Left lung (tissue), 10 donors: ENCODE results near the gene TMBIM6. TPM values are rescaled to one million over a fixed set of nuclear protein-coding genes. Genes with fewer than 3 reads are reported as not detected.
"Not testable (repeated sequence)": the region's sequence is repeated elsewhere in the genome, so short reads cannot be mapped to it uniquely, and the experiment has no call there.

Experiments used
- ATAC-seq: fragments of 200-7000 bp; cut with Tn5 transposase; one replicate; pipeline ENCODE4 v1.9.1; 2020; ENCODE audit warnings: moderate library complexity
- DNase-seq, 4 donors: peaks; one replicate each; pipeline ENCODE4 v3.0.0-alpha.2; 2013 to 2020
- H3K27ac ChIP-seq, 2 donors: fragments of 200-600 bp; sonication (generic) in 1 of 2; one replicate each; pipeline versions ENCODE4 v1.5.0 to v1.8.0; 2020 to 2021
- H3K27me3 ChIP-seq, 2 donors: fragments of 200-600 bp; sonication (generic) in 1 of 2; one replicate each; pipeline versions ENCODE4 v1.5.0 to v1.8.0; 2020 to 2021
- H3K36me3 ChIP-seq, 2 donors: fragments of 200-600 bp; sonication (generic) in 1 of 2; one replicate each; pipeline versions ENCODE4 v1.5.0 to v1.8.0; 2020 to 2021
- H3K4me1 ChIP-seq, 2 donors: fragments of 200-600 bp; one replicate each; pipeline ENCODE4 v1.8.0; 2021
- H3K4me3 ChIP-seq, 2 donors: fragments of 200-600 bp; sonication (generic) in 1 of 2; one replicate each; pipeline versions ENCODE4 v1.5.0 to v1.8.0; 2020 to 2021; ENCODE audit warnings: mild to moderate bottlenecking in 1 of 2
- H3K9me3 ChIP-seq, 2 donors: fragments of 200-600 bp; sonication (generic) in 1 of 2; one replicate each; pipeline versions ENCODE4 v1.5.0 to v1.8.0; 2020 to 2021
- CTCF ChIP-seq, 2 donors: fragments of 200-600 bp; sonication (generic) in 1 of 2; IDR thresholded peaks; one replicate each; pipeline versions ENCODE4 v1.5.0 to v1.8.0; 2021; ENCODE audit warnings: antibody characterized with exemption in 2 of 2
- intact Hi-C, 2 donors: fragments of 100-400 bp; cut with DNase I; formaldehyde crosslinking; loops; one replicate each; pipeline versions ENCODE4 v1.11.2 to v1.14.2; 2022
- polyA plus RNA-seq, 6 donors: library from polyadenylated mRNA; unstranded; fragments of 120-200 nt; gene quantifications; one replicate each; pipeline ENCODE4 v1.2.1, GENCODE V29; 2013; ENCODE audit not compliant: insufficient read length in 6 of 6
- total RNA-seq, 2 donors: library from RNA; stranded (reverse); fragmentation: NEBNext Ultra II Directional; extraction: Animal tissue kit (Norgen Biotek cat#: 25700); gene quantifications; one replicate each; pipeline ENCODE4 v1.2.1, GENCODE V29; 2021
- donor health status: DM: no; HTN: yes; CAD: no.
- donor health status: DM: no; HTN: no; CAD: no.

TMBIM6 gene
- total and polyA plus RNA-seq, 8 donors, result 422 to 876 (median 493) TPM

GRCh38 chr12:49707812-49708147 is 33.6 kb upstream of the TMBIM6 start:
- intact Hi-C loops, result loop anchor here in 1 of 2 donors (2.0 kb wide), 1 partner anchor 63 kb away; no protein-coding TSS in a partner anchor
- no peak for TF ChIP-seq CTCF (IDR thresholded peaks at IDR 0.05)
- H3K4me1 ChIP-seq, result peaks cover 21 to 42% of the 10 kb centered on the region in 2 donors
- no peak overlapping the region for H3K4me3 ChIP-seq
- H3K27ac ChIP-seq, result no peak overlapping the region
- no peaks in the 10 kb centered on the region for H3K9me3 ChIP-seq
- no peaks in the 10 kb centered on the region for H3K36me3 ChIP-seq
- ATAC-seq, result no peak
- no peaks in the 10 kb centered on the region for H3K27me3 ChIP-seq
- no peak for DNase-seq

DNA sequence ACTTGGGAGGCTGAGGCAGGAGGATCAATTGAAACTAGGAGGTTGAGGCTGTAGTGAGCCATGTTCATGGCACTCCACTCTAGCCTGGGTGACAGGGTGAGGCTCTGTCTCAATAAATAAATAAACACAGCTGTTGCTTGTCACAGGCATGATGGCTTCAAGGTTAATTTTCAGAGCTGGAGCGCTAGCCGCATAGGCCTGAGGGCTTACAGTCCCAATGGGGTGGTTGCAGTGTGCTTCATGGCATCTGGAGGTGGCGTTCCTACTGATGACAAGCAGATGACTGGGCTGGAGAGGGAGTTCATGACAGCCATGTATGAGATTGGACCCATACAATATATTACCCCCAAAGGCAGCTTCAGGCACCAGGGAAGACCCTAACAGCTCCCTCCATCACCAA is 32.5 kb upstream of the TMBIM6 start:
- Histone ChIP-seq H3K4me1 (peaks cover 14 to 31% of the 10 kb centered on the region in 2 donors), H3K36me3 (no peaks in the 10 kb centered on the region), H3K4me3 (no peak overlapping the region), H3K27ac (no peak overlapping the region), H3K9me3 (no peaks in the 10 kb centered on the region), H3K27me3 (no peaks in the 10 kb centered on the region)
- TF ChIP-seq CTCF (IDR thresholded peaks at IDR 0.05), result no peak
- intact Hi-C loops, result loop anchor here in 1 of 2 donors (2.0 kb wide), 1 partner anchor 64 kb away; no protein-coding TSS in a partner anchor
- ATAC-seq, result no peak
- no peak for DNase-seq

GRCh38 chr12:49713952-49714351 is 27.4 kb upstream of the TMBIM6 start:
- H3K4me3 ChIP-seq, H3K36me3 ChIP-seq, H3K4me1 ChIP-seq, intact Hi-C loops, ATAC-seq, H3K27ac ChIP-seq, H3K9me3 ChIP-seq, DNase-seq: not testable (repeated sequence)
- peaks cover 0 to 16% of the 10 kb centered on the region in 2 donors for H3K27me3 ChIP-seq

DNA sequence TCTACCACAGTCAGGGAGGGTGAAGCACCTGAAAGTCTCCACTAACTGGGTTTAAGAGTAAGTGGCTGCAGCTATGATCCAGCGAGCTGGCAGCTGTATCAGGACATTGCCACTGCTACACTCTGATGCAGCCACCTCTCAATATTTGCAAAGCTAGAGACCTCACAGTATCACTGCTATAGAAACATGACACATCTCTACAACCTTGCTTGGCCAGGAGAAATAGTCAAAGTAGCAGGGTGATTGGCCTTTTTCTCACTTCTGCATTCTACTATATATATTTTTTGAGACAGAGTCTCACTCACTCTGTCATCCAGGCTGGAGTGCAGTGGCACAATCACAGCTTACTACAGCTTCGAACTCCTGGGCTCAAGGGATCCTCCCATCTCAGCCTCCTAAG is 24.8 kb upstream of the TMBIM6 start:
- no peak for TF ChIP-seq CTCF (IDR thresholded peaks at IDR 0.05)
- intact Hi-C loops, result no loop called here
- H3K9me3 ChIP-seq, result no peaks in the 10 kb centered on the region
- DNase-seq (no peak), ATAC-seq (no peak)
- H3K4me1 ChIP-seq, result no peaks in the 10 kb centered on the region
- peaks cover 0 to 16% of the 10 kb centered on the region in 2 donors for H3K27me3 ChIP-seq
- H3K4me3 ChIP-seq, result no peak overlapping the region
- H3K36me3 ChIP-seq, result no peaks in the 10 kb centered on the region
- no peak overlapping the region for H3K27ac ChIP-seq

DNA sequence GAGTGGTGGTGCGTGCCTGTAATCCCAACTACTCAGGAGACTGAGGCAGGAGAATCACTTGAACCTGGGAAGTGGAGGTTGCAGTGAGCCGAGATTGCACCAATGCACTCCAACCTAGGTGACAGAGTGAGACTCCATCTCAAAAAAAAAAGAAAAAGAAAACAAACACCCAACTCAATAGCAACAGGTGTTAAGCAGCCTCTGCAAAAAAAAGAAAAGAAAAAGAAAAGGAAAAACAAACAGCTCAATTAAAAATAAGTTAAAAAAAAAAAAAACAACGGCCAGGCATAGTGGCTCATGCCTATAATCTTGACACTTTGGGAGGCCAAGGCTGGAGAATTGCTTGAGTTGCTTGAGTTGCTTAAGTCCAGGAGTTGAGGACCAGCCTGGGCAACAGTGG is 23.6 kb upstream of the TMBIM6 start:
- intact Hi-C loops, H3K36me3 ChIP-seq, ATAC-seq, DNase-seq, H3K4me1 ChIP-seq, H3K9me3 ChIP-seq, H3K4me3 ChIP-seq, H3K27ac ChIP-seq: not testable (repeated sequence)
- peaks cover 0 to 16% of the 10 kb centered on the region in 2 donors for H3K27me3 ChIP-seq

DNA sequence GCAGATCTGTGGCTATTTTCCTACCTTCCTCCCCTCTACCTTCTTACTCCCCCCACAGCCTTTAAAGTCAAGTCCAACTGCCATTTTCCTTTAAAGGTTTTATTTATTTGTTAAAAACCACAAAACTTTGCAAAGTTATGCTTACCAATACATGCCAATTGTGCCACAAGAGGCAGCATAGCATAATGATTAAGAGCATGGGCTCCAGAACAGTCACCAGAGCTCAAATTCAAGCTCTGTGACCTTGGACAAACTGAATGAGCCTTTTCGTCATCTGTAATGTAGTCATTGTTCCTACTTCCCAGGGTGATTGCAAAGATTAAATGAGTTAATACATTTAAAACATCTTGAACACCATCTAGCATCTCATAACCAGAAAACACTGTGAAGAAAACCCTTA is 21.1 kb upstream of the TMBIM6 start:
- Histone ChIP-seq H3K4me1 (no peaks in the 10 kb centered on the region), H3K9me3 (no peaks in the 10 kb centered on the region), H3K27me3 (peaks cover 0 to 15% of the 10 kb centered on the region in 2 donors), H3K36me3 (no peaks in the 10 kb centered on the region), H3K27ac (no peak overlapping the region), H3K4me3 (no peak overlapping the region)
- intact Hi-C loops, result no loop called here
- ATAC-seq (no peak), DNase-seq (no peak)
- TF ChIP-seq CTCF (IDR thresholded peaks at IDR 0.05), result no peak

- H3K36me3 ChIP-seq, H3K4me1 ChIP-seq, H3K4me3 ChIP-seq, intact Hi-C loops, H3K9me3 ChIP-seq, ATAC-seq, H3K27me3 ChIP-seq, H3K27ac ChIP-seq, DNase-seq: not testable (repeated sequence)
These were observed 20.0 kb upstream of the TMBIM6 start for GRCh38 chr12:49721355-49721754.
